Amniotic stem cell (primary cell): ENCODE measurements around the gene LIMA1.

Experiments
- DNase-seq: peaks from one replicate; lab custom pipeline; 2025; lab: John Stamatoyannopoulos, UW

The LIMA1 gene

DNA sequence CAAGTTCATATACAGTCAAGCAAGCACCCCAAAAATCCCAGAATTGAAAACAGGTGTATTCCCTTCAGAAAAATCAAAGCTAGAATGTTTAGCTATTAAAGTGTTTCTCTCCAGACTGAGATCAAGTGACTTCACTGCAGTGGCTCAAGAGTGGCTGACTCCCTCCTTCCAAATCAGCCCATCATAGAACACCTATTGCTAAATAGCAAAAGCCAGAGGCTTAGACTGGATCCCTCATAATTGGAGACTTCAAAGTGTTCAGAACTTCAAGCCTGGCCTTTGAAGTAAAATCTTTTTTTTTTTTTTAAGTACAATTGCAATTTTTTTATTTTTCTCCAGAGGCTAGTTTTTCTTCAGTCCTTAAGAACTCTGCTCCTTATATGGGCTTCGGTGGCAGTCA, 66.1 kb downstream of the LIMA1 start:
- no peak for DNase-seq

DNA sequence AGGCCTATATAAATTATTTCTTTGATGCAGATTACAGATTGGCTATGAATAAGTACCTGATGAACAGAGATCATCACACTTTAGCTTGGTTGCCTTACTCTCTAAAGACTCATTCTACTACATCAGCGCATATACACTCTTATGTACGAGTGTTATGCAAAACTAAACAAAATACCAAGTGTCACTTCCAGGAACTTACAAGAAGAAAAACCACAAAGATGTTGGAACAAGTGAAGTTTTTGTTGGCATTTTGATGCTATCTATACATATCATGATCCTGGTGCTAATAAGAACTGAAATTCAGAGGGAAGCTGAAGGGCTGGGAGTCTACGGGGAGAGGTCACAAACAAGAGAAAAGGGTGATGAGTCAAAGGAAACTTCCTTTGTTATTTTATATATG, 68.3 kb downstream of the LIMA1 start:
- DNase-seq: no peak

DNA sequence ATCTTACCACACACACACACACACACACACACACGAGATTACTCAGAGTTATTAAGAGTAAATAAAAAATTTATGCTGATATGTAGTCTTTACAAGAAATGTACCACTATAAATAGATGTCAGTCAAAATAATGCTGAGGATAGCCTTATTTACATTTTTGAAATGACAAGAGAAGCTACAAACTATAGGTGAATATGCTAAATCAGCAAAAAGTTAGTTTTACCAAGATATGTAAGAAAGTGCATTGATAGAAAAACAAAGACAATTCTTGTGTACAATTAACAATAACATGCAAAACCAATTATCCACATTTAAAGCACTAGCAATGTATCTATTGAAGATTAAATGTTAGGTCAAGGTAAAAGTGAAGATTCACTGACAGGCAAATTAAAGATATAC, 69.3 kb downstream of the LIMA1 start:
- no peak for DNase-seq

DNA sequence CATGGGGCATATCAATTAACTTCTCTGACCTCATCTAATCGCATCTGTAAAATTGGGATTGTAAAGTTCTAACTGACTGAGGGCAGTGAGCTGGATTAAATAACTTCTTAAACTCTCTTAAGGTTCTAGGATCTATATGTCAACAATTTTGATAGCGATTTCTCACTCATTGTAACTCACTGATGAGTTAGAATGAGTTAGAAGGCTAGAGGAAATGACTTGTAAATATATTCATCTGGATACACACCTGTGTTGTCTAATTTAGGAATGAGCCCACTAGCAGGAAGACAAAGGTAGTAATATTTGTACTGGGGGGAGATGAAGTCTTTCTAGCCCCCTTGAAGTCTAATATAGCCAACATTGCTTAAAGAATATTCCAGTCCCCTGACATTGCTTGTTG, 69.9 kb downstream of the LIMA1 start:
- DNase-seq: no peak

DNA sequence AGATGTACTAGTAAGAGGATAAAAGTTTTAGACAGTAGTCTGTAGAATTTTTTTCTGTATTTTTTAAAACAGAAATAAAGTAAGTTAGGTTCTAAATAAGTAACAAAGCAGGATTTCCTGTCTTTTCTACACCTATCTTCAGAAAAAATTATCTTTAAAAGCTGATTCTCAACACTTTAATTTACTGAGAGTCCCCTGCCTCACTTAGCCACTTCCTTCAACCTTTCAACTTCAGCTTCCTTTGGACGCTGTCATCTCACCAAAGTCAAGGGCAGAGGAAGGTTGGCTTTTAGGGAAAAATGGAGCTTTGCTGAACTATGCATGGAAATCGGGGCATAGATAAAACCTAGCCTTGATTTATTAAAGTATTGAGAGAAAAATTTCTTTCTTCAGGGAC, 71.3 kb downstream of the LIMA1 start:
- DNase-seq: no peak

DNA sequence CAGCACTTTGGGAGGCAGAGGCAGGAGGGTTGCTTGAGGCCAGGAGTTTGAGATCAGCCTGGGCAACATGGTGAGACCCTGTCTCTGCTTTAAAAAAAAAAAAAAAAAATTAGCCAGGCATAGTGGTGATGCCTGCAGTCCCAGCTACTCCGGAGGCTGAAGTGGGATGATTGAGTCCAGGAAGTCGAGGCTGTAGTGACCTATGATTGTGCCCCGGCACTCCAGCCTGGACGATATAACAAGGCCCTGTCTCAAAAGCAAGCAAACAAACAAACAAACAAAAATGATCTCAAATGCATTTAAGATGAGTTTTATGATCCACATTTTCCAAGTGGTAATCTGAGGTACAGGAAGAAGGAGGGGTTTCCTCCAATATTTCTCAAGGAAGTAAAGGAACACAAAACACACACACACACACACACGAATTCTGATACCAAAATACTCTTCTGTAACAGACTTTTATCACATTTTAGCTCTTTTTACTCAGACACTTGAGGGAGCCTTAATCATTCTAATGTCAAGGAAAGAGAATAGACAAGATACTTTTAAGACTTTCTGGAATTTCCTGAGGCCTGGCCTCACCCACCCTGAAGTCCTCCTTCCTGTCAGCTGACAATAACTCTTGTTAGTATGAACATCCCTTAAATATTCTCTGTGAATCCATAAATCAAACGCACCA, 71.8 kb downstream of the LIMA1 start:
- DNase-seq: no peak

DNA sequence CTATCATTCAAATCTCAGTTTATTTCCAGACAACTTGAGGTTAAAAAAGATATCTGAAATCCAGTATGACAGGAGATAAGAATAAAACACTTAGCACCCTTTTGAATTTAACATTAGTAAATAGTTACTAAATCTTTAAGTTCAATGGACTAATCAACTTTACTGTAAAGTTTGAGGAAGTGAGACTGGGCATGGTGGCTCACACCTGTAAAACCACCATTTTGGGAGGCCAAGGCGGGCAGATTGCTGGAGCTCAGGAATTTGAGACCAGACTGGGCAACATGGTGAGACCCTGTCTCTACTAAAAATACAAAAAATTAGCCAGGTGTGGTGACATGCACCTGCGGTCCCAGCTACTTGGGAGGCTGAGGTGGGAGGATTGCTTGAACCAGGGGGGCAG, 75.9 kb downstream of the LIMA1 start:
- no peak for DNase-seq

DNA sequence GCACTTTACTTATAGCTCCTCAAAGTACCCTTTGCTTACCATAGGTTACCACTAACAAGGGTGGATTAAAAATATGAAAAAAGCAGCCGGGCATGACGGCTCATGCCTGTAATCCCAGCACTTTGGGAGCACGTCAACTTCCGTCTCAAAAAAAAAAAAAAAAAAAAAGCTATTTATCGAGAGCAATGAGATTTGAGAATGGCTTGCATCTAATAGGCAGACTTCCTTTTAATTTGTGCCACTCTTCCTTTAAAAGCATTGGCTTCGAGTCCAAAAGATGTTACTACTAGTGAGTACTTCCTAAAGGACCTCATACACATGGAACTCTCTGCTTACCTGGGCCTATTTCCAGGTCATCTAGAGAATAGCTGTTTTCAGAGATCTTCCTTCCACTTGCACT, 77.7 kb downstream of the LIMA1 start:
- DNase-seq: no peak

DNA sequence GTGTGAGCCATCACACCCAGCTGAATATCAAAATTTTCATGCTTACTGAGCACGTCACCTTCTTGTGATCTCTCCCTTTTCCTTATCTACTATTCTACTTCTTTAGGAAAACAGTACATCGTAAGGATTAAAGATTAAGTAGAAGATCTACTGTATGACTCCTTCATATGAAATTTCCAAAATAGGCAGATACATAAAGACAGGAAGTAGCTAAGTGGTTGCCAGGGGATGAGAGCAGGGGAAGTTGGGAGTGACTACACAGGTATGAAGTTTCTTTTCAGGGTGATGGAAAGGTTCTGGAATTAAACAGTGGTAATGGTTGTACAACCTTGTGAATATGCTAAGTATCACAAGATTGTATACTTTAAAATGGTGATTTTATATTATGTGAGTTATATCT, 79.6 kb downstream of the LIMA1 start:
- no peak for DNase-seq

DNA sequence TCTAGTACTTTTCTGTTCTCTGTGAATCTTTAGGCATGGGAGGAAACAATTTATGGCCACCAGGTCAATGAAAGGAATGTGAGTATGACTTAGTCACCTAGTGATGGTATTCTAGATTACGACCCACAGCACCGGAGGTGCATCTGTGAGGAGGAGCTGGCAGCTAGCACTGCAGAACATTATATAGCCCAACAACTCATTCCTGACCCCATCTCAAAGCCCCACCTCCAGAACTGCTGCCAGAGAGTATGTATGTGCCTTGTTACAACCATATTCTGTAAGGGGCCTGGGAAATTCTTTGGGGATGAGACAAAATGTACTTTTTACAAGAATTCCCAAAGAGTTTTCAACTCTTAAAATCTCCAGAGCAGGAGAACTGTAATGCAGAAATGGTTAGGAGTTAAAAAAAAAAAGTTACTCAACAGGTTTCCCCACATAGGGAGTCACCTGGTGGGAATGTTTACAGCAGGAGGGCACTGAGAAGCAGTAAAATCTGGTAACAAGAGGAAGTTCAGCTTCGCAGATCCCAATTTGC, 81.3 kb downstream of the LIMA1 start:
- no peak for DNase-seq

DNA sequence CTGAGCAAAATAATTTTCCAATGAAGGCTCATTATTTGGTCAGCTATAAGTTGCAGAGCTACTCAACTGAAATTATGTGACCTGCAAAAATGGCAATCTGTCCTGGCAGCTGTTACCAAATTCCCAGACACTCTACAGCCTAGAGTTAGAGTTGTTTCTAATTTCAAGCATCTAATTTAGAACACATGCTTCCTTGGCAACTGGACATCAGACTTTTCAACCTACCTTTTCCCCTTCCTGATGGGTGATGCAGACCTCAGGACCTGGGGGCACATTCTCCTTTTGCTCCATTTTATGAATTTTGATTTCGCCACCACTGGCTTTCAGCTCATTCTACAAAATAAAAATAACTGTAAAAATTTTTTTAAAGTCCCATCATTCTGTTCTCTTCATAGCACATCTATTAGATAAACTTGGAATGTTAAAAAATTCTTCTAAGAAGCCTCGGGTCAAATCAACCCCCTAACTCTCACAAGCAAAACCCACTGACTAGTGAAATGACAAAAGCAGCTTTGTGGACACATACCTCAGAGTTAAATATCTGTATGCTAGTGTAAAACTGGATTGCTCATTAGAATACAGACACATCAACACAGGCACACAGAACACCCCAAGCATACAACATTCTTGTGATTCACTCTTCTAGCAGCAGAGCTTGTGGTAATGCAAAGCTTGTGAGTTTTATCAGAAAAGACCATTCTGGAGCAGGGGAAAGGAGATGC, 82.6 kb downstream of the LIMA1 start:
- no peak for DNase-seq

DNA sequence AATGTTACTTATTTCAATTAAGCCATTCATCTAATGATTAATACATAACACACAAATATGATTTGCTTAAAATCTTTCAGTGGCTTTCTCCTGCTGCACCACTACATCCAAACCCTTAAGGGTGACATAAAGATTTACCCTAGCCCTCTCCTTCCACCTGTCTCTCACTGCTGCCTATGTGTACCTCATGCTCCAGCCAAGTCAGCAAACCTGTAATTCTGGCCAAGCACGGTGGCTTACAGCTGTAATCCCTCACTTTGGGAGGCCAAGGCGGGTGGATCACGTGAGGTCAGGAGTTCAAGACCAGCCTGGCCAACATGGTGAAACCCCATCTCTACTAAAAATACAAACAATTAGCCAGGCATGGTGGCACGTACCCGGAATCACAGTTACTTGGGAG, 84.5 kb downstream of the LIMA1 start:
- no peak for DNase-seq

DNA sequence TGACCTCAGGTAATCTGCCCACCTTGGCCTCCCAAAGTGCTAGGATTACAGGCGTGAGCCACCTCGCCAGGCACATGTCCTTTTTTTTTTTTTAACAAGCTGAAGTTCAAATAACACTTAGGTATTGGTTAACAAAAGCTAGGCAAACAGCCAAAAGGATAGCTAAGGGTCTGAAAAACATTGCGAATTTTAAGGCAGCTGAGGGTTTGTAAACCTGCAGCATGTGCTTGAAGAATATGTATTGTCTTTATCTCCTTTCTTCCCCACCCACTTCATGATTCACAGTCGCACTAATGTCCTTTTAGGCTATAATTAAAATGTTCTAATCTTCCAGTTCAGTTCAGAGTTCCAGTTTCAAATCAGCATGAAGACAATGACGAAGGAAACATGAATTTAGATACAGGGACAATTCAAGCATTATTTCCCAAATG, 86.0 kb downstream of the LIMA1 start:
- no peak for DNase-seq

DNA sequence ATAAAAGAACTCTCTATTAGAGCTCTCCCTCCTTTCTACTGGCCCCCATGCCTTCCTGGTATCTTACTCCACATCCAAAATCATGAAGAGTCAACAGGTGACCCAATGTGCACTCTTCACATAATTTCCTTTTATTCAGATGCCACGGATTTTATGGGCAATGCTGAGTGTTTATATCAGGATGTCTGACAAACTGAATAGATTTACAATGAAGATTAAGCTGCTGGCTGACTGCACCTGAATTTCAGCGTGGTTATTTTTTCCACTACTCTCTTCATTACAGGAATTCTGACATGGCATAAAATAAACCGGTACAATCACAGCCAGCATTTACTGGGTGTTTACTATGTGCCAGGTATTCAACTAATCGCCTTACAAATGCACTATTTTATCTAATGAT, 86.8 kb downstream of the LIMA1 start:
- DNase-seq: no peak

DNA sequence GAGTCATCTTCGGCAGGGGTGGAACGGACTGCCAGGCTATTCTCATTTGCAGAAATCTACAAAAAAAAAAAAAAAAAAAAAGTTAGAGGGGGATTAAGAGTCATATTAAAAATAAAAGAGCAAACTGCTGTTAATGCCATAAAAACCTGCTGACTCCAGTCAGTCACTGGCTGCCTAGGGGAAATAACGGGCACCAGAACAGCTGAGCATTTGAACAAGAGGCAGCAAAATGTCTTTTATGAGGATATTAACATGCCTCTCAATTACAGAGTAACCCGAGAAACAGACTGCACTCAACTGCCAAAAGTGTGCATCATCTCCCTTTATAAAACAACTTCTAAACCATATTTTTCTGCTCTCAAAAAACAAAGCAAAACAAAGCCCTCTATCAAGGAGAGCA, 87.5 kb downstream of the LIMA1 start:
- no peak for DNase-seq

DNA sequence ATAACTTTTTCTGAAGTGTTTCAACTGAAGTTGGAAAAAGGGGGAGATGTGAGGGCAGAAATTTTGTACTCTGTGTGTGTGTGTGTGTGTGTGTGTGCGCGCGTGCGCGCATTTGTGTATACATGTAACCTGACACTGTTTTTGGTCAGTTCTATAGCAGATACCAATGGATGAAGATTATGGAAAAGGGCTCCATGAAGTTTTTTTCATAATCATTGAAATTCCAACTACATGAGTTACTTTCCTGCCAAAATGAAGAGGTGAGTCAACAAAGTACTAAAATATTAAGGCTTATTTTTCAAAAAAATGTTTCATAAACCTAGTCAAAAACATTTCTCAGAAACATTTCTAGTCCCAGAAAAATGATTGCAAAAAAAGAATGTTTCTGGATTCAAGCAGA, 90.4 kb downstream of the LIMA1 start:
- no peak for DNase-seq

DNA sequence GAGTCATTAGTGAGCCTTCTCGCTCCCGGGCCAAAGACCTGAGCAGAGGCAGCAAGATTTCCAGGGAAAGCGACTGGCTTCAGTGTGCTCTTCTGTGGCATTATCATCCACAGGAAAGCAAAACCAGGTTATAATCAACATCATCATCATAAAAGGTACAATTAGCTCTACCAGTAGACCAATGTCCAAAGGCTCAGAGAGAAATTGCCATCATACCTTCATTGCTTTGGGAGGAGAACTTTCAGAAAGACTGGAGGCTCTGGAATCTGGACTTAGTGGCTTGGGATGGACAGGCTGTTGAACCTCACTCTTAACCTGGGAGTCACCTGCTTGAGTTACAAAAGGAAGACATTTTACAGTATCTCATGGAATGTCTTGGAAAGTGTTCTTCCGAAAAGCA, 91.1 kb downstream of the LIMA1 start:
- DNase-seq: no peak

DNA sequence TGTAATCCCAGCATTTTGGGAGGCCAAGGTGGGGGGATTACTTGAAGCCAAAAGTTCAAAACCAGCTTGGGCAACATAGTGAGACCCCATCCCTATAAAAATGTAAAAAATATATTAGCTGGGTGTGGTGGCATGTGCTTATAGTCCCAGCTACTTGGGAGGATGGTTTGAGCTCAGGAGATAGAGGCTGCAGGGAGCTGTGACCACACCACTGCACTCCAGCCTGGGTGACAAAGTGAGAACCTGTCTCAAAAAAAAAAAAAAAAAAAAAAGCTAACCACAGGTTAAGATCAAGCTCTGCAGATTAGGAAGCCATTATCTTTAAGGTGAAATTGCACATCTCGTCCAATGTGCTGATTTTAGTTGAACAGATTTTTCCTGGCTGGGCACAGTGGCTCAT, 92.5 kb downstream of the LIMA1 start:
- no peak for DNase-seq

DNA sequence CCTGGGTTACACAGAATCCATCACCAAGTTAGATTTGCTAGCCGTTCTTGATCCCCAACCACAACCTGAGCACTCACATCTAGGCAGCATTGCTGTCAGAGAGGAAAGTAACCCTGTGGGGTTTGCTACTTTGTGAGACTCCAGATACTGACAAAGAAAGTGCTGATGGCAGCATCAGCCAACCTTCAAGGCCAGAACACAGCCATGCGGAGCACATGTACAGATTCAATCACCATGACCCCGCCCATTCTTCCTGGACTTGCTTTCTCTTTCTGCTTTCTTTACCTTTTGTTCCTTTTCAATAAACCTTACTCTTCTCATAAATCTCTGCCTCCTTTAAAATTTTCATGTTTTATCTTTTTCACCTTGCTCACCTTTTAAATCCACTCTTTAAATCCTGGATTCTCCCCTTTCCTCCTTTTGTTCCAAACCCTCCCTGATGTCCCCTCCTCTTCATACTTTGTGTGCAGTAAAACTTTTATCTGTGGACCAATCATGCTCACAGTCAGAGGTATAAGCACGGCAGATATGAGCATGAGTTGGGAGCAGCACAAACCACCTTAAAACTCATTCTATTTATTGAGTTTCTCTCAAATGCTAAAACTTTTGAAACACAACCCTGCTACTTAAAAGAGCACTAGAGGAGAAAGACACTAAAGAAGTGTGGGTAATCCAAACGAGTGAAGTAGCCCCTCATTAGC, 94.3 kb downstream of the LIMA1 start:
- no peak for DNase-seq

DNA sequence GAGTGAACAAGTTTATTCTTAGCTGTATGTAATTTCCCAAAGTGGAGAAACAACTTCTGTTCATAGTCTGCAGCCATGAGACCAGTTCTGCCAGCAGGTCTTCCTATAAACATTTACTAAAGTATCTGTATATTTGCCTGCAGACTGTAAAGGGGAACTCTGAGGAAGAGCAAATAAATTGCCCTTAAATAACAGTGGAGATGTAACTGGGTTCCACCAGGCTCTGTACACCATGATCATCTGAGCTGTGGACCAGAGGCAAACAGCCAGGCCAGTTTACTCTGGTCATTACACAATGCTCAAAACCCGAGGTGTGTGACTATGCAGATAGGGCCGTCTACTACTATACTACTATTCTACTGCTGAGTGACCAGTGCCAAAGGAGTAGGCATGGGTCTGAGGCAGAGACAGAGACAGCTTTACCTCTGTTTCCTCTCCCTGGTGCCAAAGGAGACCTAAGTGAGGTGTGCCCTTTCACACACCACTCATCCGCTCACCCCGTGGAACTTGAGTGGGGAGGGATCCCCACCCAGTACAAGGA, 95.0 kb downstream of the LIMA1 start:
- no peak for DNase-seq

DNA sequence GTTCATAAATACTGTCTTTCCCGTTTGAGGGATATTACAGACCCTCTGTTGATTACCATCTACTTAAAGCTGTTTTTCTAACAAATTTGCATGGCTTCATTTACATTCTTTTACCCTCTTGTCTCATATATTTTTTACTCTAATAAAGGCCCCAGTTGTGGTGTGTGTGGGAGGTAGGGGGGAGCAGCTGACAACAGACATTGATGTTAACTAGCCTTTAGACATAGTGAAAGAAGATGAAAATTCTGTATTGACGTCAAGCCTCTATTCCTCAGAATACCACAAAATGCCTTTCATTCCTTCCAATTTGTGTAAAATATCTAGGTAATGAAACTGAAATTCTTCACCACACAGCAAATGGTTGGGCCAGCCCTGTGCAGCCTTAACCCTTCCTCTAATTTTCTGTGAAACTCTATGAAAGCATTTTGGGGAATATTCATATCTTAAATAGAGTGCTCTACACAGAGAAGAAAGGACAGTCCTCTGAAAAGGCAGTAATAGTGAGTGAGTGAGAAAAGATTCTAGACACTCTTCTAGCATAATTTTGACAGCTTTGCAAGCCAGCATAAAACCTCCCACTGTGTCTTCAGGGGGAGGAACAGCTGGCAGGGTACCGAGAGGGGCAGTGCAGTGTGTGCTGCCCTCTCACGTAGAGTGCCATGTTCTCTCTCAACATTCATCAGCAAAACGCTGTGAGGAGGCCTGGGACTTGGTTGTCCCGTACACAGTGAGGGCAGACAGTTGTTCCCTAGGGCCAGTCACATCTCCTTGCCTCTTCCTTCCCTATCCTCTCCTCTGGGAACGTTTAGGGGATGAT, 96.0 kb downstream of the LIMA1 start:
- peak; percentile 68 for DNase-seq

DNA sequence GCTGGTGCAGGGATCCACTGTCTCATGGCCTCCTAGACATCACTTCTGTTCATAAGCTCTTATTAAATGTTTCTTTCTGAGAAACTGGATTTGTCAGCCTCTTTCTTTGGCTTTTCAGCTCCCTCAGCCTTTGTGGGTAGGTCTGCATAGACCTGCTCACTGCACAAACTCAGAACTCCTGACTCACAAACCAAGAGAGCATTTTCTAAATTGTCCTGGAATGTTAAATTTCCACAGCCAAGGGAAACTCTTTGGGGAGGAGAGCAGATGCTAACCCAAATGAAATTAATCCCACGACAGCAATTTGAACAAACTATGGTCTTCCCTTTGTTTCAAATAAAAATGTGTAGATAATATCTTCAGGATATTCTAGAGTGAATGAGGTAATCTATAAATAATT, 96.6 kb downstream of the LIMA1 start:
- DNase-seq: peak; percentile 39
